ENCODE measurements around the gene FOXK2. TPM values are rescaled to one million over a fixed set of nuclear protein-coding genes. Genes with fewer than 3 reads are reported as not detected.
"Not testable (repeated sequence)": the region's sequence is repeated elsewhere in the genome, so short reads cannot be mapped to it uniquely, and the experiment has no call there.

Gene FOXK2
- total RNA-seq, 1 experiment from 2014 or later, result 96.2 TPM

- no peak overlapping the region for H3K4me3 Mint-ChIP-seq (ENCODE audit: low read depth, unreplicated experiment)
- no peaks in the 10 kb centered on the region for H3K27me3 Mint-ChIP-seq (ENCODE audit: unreplicated experiment)
- no peak for TF ChIP-seq CTCF (IDR thresholded peaks at IDR 0.05; ENCODE audit: unreplicated experiment)
- H3K36me3 Mint-ChIP-seq (ENCODE audit: insufficient read depth, unreplicated experiment), result peaks cover 65% of the 10 kb centered on the region
- no TSS peak for BruUV-seq (replicated peaks)
- intact Hi-C loops (cut with micrococcal nuclease; ENCODE audit: unreplicated experiment), result no loop called here
- peaks cover 17% of the 10 kb centered on the region for H3K4me1 Mint-ChIP-seq (ENCODE audit: low read depth, unreplicated experiment)
- no peak overlapping the region for H3K27ac Mint-ChIP-seq (ENCODE audit: unreplicated experiment)
- H3K9me3 Mint-ChIP-seq (ENCODE audit: low read depth, unreplicated experiment), result no peaks in the 10 kb centered on the region
- no peak for DNase-seq
- CTCF ChIA-PET, result no interaction called here
Observed at GRCh38 chr17:82571855-82572254, 52.3 kb downstream of the FOXK2 start.

GRCh38 chr17:82574041-82574440 is 54.5 kb downstream of the FOXK2 start:
- no peak for DNase-seq
- Mint-ChIP-seq H3K27ac (ENCODE audit: unreplicated experiment) (no peak overlapping the region), H3K9me3 (ENCODE audit: low read depth, unreplicated experiment) (no peaks in the 10 kb centered on the region), H3K36me3 (ENCODE audit: insufficient read depth, unreplicated experiment) (peaks cover 49% of the 10 kb centered on the region), H3K4me1 (ENCODE audit: low read depth, unreplicated experiment) (no peaks in the 10 kb centered on the region), H3K27me3 (ENCODE audit: unreplicated experiment) (no peaks in the 10 kb centered on the region), H3K4me3 (ENCODE audit: low read depth, unreplicated experiment) (no peak overlapping the region)
- CTCF ChIA-PET, result interaction anchor here (0.8 kb wide), 1 partner anchor 52 kb away, joined by 3 read pairs; no protein-coding TSS in a partner anchor
- intact Hi-C loops (cut with micrococcal nuclease; ENCODE audit: unreplicated experiment), result no loop called here
- no TSS peak for BruUV-seq (replicated peaks)
- no peak for TF ChIP-seq CTCF (IDR thresholded peaks at IDR 0.05; ENCODE audit: unreplicated experiment)

GRCh38 chr17:82575581-82576221 is 56.2 kb downstream of the FOXK2 start:
- intact Hi-C loops (cut with micrococcal nuclease; ENCODE audit: unreplicated experiment); H3K4me3 Mint-ChIP-seq (ENCODE audit: low read depth, unreplicated experiment); CTCF ChIA-PET; H3K27me3 Mint-ChIP-seq (ENCODE audit: unreplicated experiment); DNase-seq; H3K4me1 Mint-ChIP-seq (ENCODE audit: low read depth, unreplicated experiment); H3K9me3 Mint-ChIP-seq (ENCODE audit: low read depth, unreplicated experiment); BruUV-seq (replicated peaks): not testable (repeated sequence)
- peak overlapping the region; percentile 28 for H3K27ac Mint-ChIP-seq (ENCODE audit: unreplicated experiment)
- peaks cover 43% of the 10 kb centered on the region for H3K36me3 Mint-ChIP-seq (ENCODE audit: insufficient read depth, unreplicated experiment)

GRCh38 chr17:82577300-82577699 is 57.8 kb downstream of the FOXK2 start:
- Mint-ChIP-seq H3K4me1 (ENCODE audit: low read depth, unreplicated experiment) (no peaks in the 10 kb centered on the region), H3K9me3 (ENCODE audit: low read depth, unreplicated experiment) (no peaks in the 10 kb centered on the region), H3K36me3 (ENCODE audit: insufficient read depth, unreplicated experiment) (peaks cover 44% of the 10 kb centered on the region), H3K4me3 (ENCODE audit: low read depth, unreplicated experiment) (no peak overlapping the region), H3K27ac (ENCODE audit: unreplicated experiment) (no peak overlapping the region), H3K27me3 (ENCODE audit: unreplicated experiment) (no peaks in the 10 kb centered on the region)
- no TSS peak for BruUV-seq (replicated peaks)
- intact Hi-C loops (cut with micrococcal nuclease; ENCODE audit: unreplicated experiment), result no loop called here
- TF ChIP-seq CTCF (IDR thresholded peaks at IDR 0.05; ENCODE audit: unreplicated experiment), result no peak
- DNase-seq, result no peak
- CTCF ChIA-PET, result no interaction called here

GRCh38 chr17:82579969-82580368 is 60.4 kb downstream of the FOXK2 start:
- DNase-seq; H3K4me3 Mint-ChIP-seq (ENCODE audit: low read depth, unreplicated experiment); H3K4me1 Mint-ChIP-seq (ENCODE audit: low read depth, unreplicated experiment); BruUV-seq (replicated peaks); H3K27ac Mint-ChIP-seq (ENCODE audit: unreplicated experiment); intact Hi-C loops (cut with micrococcal nuclease; ENCODE audit: unreplicated experiment); H3K27me3 Mint-ChIP-seq (ENCODE audit: unreplicated experiment); H3K9me3 Mint-ChIP-seq (ENCODE audit: low read depth, unreplicated experiment): not testable (repeated sequence)
- CTCF ChIA-PET, result interaction anchor here (0.5 to 0.7 kb wide), 2 partner anchors 58 to 84 kb away, joined by 3 read pairs; no protein-coding TSS in a partner anchor
- H3K36me3 Mint-ChIP-seq (ENCODE audit: insufficient read depth, unreplicated experiment), result peaks cover 46% of the 10 kb centered on the region
